HG02840 (cell line): Measurements from ENCODE around the gene ADAM12.

Experiments used
- ATAC-seq: cut with Tn5 transposase; IDR thresholded peaks from one replicate; pipeline ENCODE4 v1.9.1; 2021; ENCODE audit warnings: mild to moderate bottlenecking, moderate library complexity, moderate number of reproducible peaks; ENCODE audit not compliant: unreplicated experiment, low FRiP score

The ADAM12 gene

DNA sequence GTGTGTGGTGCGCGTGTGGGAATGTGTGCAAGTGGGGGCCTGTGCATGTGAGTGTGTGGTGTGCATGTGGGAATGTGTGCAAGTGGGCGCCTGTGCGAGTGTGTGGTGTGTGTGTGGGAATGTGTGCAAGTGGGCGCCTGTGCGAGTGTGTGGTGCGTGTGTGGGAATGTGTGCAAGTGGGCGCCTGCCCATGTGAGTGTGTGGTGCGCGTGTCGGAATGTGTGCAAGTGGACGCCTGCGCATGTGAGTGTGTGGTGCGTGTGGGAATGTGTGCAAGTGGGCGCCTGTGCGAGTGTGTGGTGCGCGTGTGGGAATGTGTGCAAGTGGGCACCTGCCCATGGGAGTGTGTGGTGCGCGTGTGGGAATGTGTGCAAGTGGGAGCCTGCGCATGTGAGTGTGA is 259.7 kb downstream of the ADAM12 start:
- no peak for ATAC-seq

DNA sequence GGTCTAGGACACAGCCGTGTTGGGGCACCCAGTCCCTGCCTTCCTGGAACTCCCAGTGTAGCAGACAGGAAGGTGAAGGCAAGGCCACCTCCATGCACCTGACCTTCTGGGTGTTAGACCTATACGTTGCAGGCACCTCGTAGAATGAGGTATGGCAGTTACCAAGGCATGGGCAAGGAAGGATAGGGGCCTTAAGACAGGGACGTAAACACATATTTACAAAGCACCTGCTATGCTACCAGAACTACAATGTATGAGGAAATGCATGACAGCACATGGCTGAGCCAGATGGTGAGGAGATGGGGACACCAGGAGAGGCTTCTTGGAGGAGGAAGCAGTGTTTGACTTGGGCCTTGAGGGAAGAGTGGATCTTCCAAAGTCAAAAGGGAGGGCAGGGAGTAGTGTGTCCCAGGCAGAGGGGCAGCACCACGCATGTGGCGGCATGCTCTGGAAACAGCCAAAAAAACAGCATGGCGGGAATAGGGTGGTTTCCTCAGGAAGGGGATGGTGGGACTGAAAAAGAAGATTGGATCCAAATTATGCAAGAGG is 260.7 kb downstream of the ADAM12 start:
- ATAC-seq, result no peak

DNA sequence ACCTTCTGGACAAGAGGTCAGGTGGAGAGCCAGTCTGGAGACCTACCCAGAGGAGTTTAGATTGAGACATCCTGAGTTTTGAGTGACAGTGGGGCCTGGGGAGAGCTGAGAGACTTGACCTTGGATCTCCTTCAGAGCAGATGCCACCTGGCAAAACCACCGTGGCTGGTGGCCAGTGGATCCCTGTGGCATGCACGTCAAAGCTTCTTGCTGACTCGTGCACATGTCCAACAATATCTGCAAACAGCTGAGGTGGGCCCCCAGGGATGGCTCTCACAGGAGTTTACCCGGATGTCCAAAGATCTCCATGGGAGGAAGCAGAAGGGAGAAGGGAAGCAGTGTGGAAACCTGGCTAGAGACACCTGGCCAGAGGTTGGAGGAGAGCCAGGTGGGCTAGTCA is 261.4 kb downstream of the ADAM12 start:
- ATAC-seq, result no peak

DNA sequence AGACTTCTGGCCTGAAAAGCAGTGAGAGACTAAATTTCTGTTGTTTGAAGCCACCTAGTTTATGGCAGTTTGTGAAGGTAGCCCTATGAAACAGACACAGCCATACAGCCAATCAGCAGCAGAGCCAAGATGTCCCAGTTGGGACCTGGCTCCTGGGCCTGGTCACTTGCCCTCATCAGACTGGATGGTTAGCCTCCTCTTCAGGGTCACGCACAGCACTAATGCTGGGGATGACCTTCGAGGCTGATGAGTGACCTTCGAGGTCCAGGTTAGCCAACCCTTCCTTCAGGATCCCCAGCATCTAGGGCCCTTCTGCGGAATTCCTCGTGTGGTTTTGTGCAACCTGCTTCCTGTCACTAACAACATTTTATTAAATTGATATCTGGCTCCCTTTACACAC is 262.3 kb downstream of the ADAM12 start:
- no peak for ATAC-seq

DNA sequence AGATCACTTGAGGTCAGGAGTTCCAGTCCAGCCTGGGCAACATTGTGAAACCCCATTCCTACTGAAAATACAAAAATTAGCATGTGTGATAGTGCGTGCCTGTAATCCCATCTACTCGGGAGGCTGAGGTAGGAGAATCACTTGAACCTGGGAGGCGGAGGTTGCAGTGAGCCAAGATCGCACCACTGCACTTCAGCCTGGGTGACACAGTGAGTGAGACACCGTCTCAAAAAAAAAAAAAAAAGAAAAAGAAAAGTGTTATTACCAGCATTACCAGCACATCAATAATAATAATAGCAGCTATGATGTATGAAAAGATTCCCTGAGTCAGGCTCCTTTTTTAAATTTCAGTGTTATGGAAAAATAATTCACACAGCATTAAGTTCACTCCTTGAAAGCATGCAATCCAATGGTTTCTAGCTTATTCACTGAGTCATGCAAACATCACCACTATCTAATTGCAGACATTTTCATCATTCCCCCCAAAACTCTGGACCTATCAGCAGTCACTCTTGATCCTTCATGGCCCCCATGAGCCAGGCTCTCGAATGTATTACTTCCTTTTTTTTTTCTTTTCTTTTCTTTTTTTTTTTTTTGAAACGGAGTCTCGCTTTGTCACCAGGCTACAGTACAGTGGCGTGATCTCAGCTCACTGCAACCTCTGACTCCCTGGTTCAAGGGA is 263.5 kb downstream of the ADAM12 start:
- no peak for ATAC-seq

DNA sequence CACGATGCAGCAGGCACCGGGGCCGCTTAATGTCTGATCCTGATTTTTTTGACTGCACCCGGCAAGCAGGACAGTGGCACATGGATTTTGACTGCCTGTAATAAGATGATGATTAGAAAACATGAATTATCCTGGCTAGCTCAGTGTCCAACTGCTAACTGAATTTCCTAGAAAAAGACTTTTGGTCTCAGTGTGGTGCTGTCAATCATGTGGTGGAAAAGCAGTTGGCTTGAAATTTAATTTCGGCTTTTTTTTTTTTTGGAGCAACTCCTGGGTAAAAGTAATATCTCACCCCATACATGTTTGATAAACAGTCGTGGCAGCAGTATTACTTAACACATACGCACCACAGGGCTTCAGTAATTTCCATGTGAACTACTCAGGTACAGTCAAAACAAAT is 264.2 kb downstream of the ADAM12 start:
- ATAC-seq, result no peak

DNA sequence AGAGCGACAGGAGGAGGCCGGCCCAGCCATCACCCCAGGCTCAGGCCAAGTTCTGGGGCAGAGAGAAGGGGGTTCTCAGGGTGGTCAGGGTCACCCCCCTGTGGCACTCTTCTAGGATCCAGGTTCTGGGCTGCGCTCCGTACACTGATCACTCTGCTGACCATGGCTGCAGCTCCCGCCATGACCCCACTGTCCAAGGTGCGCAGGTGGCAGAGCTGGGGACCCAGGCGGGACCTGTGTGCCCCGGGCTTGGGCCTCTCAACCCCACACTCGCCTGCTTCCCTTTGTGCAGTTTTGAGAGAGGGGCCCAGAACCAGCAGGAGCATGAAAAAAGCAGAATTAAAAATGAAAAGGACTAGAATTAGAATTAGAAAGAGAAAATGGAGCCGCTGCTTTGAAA is 264.8 kb downstream of the ADAM12 start:
- ATAC-seq, result no peak

DNA sequence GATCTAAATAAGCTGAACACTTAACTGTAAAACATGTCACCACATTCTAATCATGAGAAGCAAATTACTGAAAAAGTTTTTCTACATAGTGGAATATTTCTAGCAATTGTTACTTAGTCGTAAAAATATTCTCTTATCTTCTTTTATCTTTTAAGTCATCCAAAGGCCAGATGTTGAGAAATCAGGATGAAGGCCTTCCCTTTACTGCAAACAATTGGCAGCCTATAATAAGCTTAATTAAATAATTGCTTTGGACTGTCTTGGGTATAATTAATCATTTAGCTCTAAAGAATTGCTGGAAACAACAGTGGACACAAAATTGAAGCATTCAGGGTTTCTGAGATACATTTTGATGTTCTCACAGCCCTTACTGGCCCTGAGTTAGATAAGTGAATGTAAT is 265.4 kb downstream of the ADAM12 start:
- no peak for ATAC-seq

DNA sequence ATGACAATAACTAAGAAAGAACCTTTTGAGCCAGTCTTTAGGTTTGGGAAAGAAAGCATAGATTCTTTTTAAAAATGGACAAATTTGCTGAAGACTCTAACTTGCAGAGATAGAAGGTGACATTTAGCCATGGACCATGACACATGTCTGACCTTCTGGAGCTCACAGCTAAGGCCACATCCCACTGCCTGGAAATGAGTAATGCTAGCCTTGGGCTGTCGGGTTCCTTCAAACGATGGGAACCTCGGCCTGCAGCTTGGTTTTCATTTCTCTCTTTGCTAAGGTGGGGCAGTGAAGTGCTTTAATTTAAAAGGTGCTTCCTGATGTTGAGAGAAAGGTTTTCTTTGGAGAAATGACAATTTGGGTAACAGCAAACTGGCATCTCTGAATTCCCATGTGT is 268.7 kb downstream of the ADAM12 start:
- no peak for ATAC-seq

DNA sequence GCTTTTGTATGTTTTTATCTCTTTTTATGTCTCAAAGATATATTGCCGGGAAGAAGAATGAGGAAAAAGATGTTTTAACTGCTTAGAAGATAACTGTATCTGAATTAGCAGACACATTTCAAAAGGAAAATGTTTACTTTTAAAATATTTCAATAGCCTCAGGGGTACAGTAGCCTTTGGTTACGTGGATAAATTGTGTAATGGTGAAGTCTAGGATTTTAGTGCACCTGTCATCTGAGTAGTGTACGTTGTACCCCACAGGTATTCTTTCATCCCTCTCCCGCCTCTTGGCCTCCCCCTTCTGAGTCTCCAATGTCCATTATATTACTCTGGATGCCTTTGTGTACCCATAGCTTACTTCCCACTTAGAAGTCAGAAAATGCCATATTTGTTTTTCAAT is 269.8 kb downstream of the ADAM12 start:
- ATAC-seq, result no peak

DNA sequence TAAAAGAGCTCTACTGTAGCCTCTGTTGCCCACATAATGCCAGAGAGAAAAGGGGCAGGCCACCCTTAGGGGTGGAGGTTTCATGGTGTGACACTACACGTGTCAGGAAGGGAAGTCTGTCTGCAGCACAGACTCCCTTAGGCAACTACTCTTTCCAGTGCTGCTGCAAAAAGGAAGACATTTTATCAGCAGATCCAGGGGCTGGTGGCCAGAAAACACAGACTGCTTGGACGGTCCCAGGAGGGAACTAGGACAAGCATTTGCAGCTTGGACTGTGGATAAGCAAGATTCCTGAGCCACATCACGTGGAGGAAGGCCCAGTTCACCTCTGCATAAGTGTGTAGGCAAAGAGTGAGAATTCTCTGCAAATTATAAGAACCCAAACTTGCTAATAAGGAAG is 271.1 kb downstream of the ADAM12 start:
- no peak for ATAC-seq

DNA sequence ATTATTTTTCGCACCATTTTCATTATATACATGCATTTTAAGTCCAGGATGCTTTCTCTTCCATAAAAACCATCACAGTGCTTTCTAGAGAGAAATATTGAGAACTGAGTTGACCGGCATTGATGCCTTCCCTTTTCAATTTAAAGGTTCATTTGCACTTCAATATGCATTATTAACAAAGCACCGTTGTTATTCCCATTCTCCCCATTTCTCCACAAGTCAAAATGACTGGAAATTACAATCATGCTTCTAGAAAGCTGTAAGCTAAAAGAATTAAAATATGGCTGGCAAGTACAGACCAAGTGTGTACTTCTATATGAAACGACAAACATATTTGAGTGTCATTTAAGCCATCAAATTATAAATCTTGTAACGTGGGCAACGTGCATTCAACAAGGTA is 272.4 kb downstream of the ADAM12 start:
- ATAC-seq, result no peak

DNA sequence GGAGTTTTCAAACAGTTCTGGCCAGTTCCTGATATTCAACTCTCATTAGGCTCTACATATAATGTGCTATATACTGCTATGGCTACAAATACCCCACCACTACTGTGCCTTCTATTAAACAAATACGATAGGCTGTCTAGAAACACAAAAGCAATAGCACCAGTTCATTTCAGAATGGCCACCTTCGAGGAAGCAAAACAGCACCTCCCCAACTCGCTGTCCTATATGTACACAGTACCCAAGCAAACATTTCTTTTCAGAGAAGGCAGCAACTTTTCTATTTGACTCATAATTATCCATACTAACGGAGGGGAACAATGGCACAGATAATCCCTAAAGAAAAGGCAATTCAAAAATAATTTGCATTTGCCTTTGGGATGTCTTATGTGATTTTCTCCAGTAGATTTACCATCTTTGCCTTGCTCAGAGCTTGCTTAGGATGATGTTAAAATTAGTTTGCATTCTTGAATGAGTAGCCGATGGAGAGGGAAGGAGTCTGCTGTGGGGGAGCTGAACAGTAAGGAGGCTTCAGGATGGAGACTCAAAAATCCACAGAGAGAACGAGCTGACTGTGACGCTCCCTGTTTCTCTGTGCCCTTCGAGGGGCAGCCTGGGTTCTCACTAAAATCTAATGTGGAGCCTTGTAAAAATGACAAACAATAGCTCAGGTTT is 273.3 kb downstream of the ADAM12 start:
- no peak for ATAC-seq

DNA sequence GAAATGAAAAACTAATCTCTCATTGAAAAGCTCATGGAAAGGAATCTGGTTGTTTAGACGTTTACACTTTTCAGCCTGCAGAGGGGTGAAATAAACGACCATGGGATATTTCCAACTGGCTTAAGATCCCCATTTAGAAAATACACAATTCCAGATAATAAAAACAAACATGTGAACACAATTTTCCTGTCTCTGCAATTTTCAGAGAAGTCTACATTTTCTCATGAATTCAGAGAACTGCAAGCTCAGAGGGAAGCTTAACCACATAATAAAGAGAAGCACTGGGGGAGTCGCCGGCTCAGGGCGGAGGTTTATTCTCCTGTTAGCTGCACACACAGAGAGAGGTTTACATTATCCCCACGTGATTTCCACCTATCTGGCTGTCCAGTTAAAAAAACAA is 276.8 kb downstream of the ADAM12 start:
- ATAC-seq, result no peak

DNA sequence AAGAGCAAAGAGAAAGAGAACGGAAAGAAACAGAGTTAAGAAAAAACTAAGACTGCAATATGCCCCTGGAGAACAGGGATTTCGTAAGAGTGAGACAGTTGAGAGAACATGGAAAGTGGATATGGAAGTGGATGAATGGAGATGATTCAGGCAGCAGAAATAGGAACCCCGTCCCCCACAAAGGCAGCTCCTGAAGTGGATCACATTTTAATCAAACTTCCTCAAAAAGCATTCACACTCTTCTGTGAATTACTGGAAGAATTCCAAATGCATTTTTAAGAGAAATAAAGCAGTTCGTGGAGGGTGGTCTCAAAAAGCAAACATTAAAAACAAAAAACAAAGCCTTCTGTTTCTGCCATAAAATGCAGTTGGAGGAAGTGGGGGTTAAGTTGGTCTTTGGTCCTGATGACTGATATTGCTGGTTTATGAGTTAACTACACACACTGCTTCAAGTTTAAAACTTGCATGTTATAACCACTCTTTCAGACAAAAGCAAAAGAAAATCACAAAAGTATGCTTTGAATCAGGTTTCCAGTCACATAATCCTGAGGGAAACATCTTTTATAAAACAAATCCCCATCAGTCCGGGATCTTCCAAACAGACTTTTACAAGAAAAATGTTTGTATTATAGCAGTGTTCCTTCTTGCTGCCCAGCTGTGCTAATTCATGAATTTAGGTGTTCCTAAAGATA is 277.6 kb downstream of the ADAM12 start:
- no peak for ATAC-seq

DNA sequence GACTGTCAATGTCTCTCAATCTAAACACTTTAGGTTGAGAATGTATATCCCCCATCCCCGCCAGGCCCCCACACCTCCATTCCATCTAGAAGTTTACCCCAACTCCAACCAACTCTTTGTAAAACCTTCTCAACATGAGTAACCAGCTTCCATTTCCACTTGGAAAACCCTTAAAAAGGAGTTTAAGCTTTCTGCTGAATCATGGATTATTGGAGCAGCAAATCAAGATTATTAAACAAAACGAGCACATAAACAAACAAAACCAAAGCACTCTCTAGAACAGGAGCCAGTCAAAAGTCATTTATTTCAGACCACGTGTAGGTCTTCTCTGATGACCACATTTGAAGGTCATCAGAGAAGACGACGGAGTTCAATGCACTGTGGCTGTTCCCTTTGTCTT is 278.4 kb downstream of the ADAM12 start:
- ATAC-seq, result no peak

DNA sequence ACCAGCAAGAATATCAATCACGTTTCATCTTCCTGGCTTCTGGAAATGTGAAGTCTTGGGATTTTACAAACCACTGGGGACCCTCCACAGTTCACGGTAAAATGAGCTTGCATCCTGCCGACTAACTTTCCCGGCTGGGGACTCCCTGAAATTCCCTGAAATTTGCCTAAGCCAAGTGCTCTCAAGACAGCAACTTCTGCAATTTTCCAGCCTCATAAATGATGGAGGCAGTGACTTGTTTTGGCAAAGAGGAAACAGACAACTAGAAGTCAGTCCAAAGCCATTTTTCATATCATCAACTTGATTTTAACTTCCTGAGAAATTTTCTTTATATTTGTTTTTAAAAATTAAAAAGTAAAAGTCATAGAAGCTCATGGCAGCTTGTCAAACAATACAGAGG is 279.6 kb downstream of the ADAM12 start:
- no peak for ATAC-seq

DNA sequence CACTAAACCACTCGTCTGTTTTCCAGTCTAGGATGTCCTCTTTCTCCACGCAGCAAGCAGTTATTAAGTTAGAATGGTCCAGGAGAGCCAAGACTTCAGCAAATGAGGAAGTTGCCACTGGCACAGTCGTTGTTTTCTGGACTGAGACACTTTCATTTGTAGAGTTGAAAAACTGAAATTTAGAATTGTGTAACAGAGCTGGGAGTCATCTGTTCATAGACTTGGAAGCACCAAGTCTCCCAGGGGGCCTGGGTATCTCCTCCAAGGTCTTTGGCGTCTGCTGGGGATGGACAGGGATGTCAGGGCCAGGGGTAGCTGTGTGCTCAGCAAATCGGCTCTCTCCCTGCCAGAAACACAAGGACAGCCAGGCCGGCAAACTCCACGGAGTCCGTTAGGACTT is 283.5 kb downstream of the ADAM12 start:
- no peak for ATAC-seq

DNA sequence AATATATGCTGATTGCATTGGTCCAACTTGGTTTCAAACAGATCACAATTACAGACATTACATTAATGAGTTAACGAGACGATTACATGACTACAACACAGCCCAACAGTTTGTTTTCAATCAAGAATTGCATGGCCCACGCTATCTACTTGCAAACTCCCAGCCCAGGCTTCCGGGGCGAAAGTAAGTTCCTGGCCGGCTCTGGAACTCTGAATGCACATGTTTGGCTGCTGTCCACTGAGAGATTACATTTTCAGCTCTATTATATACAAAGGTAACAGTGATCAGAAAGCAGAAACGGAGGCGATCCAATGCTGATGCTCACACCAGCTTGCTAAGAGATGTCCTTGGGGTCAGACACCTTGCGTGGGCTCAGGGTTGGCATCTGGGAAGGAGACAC is 285.6 kb downstream of the ADAM12 start:
- ATAC-seq, result no peak

DNA sequence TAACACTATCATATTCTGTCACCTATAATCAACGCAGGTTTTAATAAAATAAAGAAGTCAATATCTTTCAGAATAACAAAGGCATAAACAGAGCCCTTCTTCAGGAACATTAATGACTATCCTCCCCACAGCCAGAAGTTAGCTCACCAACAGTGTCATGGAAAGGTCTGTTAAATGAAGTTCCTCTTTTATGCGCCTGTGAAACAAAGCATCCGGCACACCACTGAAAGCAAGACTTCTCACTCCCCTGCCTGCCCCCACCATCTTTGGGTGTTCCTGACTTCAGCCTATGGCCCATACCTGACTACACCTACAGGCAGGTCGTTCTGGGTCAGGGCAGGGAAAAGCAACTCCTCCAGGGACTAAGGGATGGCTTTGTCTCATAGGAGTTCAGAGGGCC is 286.5 kb downstream of the ADAM12 start:
- no peak for ATAC-seq

DNA sequence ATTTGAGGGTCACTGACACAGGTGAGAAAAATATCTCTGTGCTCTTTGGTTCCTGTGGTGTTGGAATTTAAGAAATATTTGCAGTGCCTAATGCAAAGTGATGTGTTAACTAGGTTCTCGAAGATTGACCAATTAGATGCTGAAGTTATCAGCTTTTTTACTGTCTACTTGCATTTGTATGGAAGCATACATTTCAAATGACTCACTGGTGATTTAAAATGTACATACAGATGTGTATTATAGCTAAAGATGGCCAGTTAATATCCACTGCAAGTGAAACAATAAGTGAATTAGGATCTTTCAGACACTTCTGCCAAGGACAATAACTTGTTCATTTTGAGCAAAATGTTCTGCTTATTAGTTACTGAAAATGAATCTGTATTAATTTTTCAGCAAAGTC is 287.0 kb downstream of the ADAM12 start:
- ATAC-seq, result no peak

DNA sequence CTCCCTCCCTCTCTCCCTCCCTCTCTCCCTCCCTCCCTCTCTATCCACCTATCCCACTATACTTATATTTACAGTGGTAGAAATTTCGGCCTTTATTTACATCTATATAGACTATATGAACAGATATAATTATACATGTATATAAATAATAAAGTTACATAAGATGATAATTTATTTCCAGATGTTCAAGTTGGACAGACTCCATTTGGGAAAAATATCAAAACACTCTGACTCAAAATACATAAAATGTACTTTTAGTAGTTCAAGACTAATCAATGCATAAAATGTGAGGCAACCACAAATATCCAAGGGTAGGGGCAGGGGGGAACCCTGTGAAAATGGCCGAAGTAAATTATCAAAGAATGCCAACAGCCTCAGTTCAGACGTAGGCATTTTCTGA is 288.9 kb downstream of the ADAM12 start:
- no peak for ATAC-seq
